Measurements from ENCODE around the gene ABCB9. TPM values are rescaled to one million over a fixed set of nuclear protein-coding genes. Genes with fewer than 3 reads are reported as not detected.
A peak's percentile ranks its signal among the peaks of the same experiment; 100 is the strongest.
"Not testable (repeated sequence)": the region's sequence is repeated elsewhere in the genome, so short reads cannot be mapped to it uniquely, and the experiment has no call there.

The ABCB9 gene
- total RNA-seq, 1 donor from 2014 or later = 14.3 TPM

- DNase-seq (ENCODE audit: extremely low read depth, low read depth, low spot score) = no peak
Observed at GRCh38 chr12:122903693-122904034, 62.6 kb downstream of the ABCB9 start.

- no peak for DNase-seq (ENCODE audit: extremely low read depth, low read depth, low spot score)
Observed at GRCh38 chr12:122902854-122903692, 63.2 kb downstream of the ABCB9 start.

- no peak for DNase-seq (ENCODE audit: extremely low read depth, low read depth, low spot score)
Observed at GRCh38 chr12:122899887-122900286, 66.4 kb downstream of the ABCB9 start.

GRCh38 chr12:122896662-122897061 is 69.6 kb downstream of the ABCB9 start:
- DNase-seq (ENCODE audit: extremely low read depth, low read depth, low spot score) = no peak

GRCh38 chr12:122895704-122896636 is 70.3 kb downstream of the ABCB9 start, which contains the start of gene VPS37B:
TSS of gene VPS37B (minus strand) at chr12:122896124. CDS start at chr12:122896062, 62 bp downstream.
- no peak for DNase-seq (ENCODE audit: extremely low read depth, low read depth, low spot score)

DNA sequence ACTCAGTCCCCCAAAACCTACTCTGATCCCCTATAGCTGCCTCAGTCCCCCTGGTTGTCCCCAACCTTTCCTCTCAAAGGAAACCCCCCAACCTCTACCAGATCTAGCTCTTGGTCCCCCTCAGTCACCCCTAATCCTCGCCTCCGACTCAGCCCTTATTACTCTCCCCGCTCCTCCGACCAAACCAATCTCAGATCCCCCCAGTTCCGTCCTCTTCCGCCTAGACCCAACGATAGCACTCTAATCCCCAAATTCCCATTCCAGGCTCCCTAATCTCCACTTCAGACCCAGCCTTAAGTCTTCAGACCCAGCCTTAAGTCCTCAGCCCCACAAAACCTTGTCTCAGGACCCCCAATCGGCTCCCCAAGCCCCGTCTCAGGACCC is 71.0 kb downstream of the ABCB9 start:
- no peak for DNase-seq (ENCODE audit: extremely low read depth, low read depth, low spot score)

- DNase-seq (ENCODE audit: extremely low read depth, low read depth, low spot score) = no peak
Observed at GRCh38 chr12:122894193-122895121, 71.8 kb downstream of the ABCB9 start.

- no peak for DNase-seq (ENCODE audit: extremely low read depth, low read depth, low spot score)
Observed at GRCh38 chr12:122893208-122894153, 72.8 kb downstream of the ABCB9 start.

GRCh38 chr12:122892724-122893123 is 73.5 kb downstream of the ABCB9 start:
- not testable (repeated sequence) for DNase-seq (ENCODE audit: extremely low read depth, low read depth, low spot score)

DNA sequence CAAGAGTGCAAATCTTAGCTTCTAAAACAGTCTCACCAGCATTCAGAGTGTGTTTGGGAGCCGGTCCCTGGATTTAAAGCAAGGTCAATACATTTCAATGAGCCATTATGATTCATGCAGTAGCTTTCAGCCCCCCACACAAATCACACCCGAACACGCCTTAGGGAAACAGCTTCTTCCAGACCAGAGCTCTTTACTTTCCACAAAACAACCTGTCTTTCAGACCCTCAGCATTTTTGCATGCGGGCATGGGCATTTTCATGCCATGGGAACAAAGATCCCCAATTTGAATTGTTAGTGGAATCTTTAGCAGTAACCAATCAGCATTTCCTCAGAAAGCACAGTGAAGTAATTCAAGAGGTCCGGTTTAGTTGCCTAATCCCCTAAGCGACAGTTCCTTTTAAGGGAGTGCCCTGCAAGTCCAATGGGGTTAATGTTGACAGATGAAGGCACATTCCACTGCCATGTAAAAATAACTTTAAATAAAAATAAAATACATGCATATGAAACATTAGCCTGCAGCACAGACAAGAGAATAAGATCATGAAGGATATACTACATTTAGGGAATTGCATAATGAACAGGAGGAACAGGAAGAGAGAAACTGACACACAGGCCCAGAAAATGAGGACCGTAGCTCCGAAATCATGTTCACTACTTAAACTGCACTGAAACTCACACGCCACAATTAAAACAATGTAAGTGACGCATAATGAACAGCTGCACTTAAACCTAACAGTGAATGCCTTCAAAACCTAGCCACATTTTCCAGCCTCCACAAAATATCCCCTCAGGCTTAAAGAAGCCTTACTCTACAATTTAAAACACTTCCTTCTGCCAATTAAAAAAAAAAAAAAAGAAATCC is 74.4 kb downstream of the ABCB9 start:
- no peak for DNase-seq (ENCODE audit: extremely low read depth, low read depth, low spot score)

- no peak for DNase-seq (ENCODE audit: extremely low read depth, low read depth, low spot score)
Observed at GRCh38 chr12:122889761-122890520, 76.3 kb downstream of the ABCB9 start.

- DNase-seq (ENCODE audit: extremely low read depth, low read depth, low spot score) = peak; percentile 86
Observed at GRCh38 chr12:122888232-122888752, 78.0 kb downstream of the ABCB9 start.

- DNase-seq (ENCODE audit: extremely low read depth, low read depth, low spot score) = no peak
Observed at GRCh38 chr12:122887819-122888212, 78.4 kb downstream of the ABCB9 start.

GRCh38 chr12:122886851-122887818 is 79.1 kb downstream of the ABCB9 start:
- no peak for DNase-seq (ENCODE audit: extremely low read depth, low read depth, low spot score)

DNA sequence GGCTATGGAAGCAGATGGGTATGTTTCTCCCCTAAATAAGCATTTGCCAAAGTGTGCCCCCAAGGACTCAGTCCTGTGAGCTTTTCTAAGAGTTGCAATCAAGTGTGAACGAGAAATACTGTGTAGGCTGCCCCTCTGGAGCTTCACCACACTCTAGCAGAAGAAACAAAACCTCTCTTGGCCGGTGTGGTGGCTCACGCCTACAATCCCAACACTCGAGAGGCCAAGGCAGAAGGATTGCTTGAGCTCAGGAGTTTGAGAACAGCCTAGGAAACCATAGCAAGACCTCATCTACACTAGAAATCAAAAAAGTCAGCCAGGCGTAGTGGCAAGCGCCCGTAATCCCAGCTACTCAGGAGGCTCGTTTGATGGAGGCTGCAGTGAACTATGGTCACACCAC is 80.1 kb downstream of the ABCB9 start:
- no peak for DNase-seq (ENCODE audit: extremely low read depth, low read depth, low spot score)

- no peak for DNase-seq (ENCODE audit: extremely low read depth, low read depth, low spot score)
Observed at GRCh38 chr12:122884860-122885259, 81.4 kb downstream of the ABCB9 start.

Measured in glomerular endothelial cell (primary cell).